Measurements from ENCODE around the gene TEPSIN.

- TF ChIP-seq PATZ1 (CRISPR knock-in tag; IDR thresholded peaks at IDR 0.05; ENCODE audit: borderline replicate concordance) (no peak), OSR1 (CRISPR knock-in tag; IDR thresholded peaks at IDR 0.05) (no peak), CSRNP3 (CRISPR knock-in tag; IDR thresholded peaks at IDR 0.05) (no peak), GLIS3 (CRISPR knock-in tag; IDR thresholded peaks at IDR 0.05) (no peak), POU6F1 (CRISPR knock-in tag; IDR thresholded peaks at IDR 0.05; ENCODE audit: borderline replicate concordance, low read depth) (no peak), ZNF8 (CRISPR knock-in tag; IDR thresholded peaks at IDR 0.05) (no peak), ARNTL (CRISPR knock-in tag; IDR thresholded peaks at IDR 0.05; ENCODE audit: borderline replicate concordance, low read depth) (no peak), CREB5 (CRISPR knock-in tag; IDR thresholded peaks at IDR 0.05; ENCODE audit: low read depth) (no peak), ZC3H10 (CRISPR knock-in tag; IDR thresholded peaks at IDR 0.05) (no peak), ESRRG (CRISPR knock-in tag; IDR thresholded peaks at IDR 0.05) (no peak), ZNF70 (CRISPR knock-in tag; IDR thresholded peaks at IDR 0.05) (no peak), TSHZ2 (CRISPR knock-in tag; IDR thresholded peaks at IDR 0.05) (no peak), RARB (CRISPR knock-in tag; IDR thresholded peaks at IDR 0.05) (no peak), TOX (CRISPR knock-in tag; IDR thresholded peaks at IDR 0.05; ENCODE audit: borderline replicate concordance) (no peak)
Observed at GRCh38 chr17:81256616-81257015, 17.8 kb upstream of the TEPSIN start.

All from SK-N-SH treated with all-trans-retinoic acid at 6 μM for 48 hours (cell line).